Measurements from ENCODE around the gene TMEM60. TPM values are rescaled to one million over a fixed set of nuclear protein-coding genes. Genes with fewer than 3 reads are reported as not detected.

TMEM60 gene
- total RNA-seq, 4 donors from 2014 or later = 3.4 to 15.7 (median 9.5) TPM

- DNase-seq = no peak
- H3K4me3 ChIP-seq = no peak overlapping the region
- no peaks in the 10 kb centered on the region for H3K36me3 ChIP-seq
- in situ Hi-C loops (cut with MboI; ENCODE audit: low pct_ligation_motif_present in 1 of 4, low pct_unique_long_range_greater_than_20kb in 1 of 4, low sequenced_read_pairs in 3 of 4) = no loop called here
- H3K4me1 ChIP-seq = peaks cover 0 to 8% (median 0%) of the 10 kb centered on the region in 4 donors
- TF ChIP-seq EP300 (IDR thresholded peaks at IDR 0.05; ENCODE audit: low read depth) (no peak), POLR2AphosphoS5 (IDR thresholded peaks at IDR 0.05) (no peak), CTCF (IDR thresholded peaks at IDR 0.05) (no peak), POLR2A (IDR thresholded peaks at IDR 0.05) (no peak)
- H3K27me3 ChIP-seq = no peaks in the 10 kb centered on the region
- H3K9me3 ChIP-seq = no peaks in the 10 kb centered on the region
- no peak overlapping the region for H3K27ac ChIP-seq
- WGBS, 2 donors (ENCODE audit: low coverage in 1 of 2) = 63 to 92% methylated on average over 2 to 6 of the region's 6 CpGs
- intact Hi-C loops (cut with DNase I; ENCODE audit: low total_unique reads) = no loop called here
Observed at GRCh38 chr7:77746164-77746823, 51.9 kb downstream of the TMEM60 start.

- H3K4me1 ChIP-seq = peaks cover 0 to 8% (median 0%) of the 10 kb centered on the region in 4 donors
- in situ Hi-C loops (cut with MboI; ENCODE audit: low pct_ligation_motif_present in 1 of 4, low pct_unique_long_range_greater_than_20kb in 1 of 4, low sequenced_read_pairs in 3 of 4) (no loop called here), intact Hi-C loops (cut with DNase I; ENCODE audit: low total_unique reads) (no loop called here)
- H3K36me3 ChIP-seq = no peaks in the 10 kb centered on the region
- no peak for DNase-seq
- H3K27ac ChIP-seq = no peak overlapping the region
- H3K9me3 ChIP-seq = no peaks in the 10 kb centered on the region
- WGBS, 2 donors (ENCODE audit: low coverage in 1 of 2) = 96% methylated on average over 4 of the region's 4 CpGs; no CpG with 5 or more reads in 1 of the 2 donors
- no peak for TF ChIP-seq CTCF (IDR thresholded peaks at IDR 0.05)
- TF ChIP-seq EP300 (IDR thresholded peaks at IDR 0.05; ENCODE audit: low read depth) = no peak
- TF ChIP-seq POLR2AphosphoS5 (IDR thresholded peaks at IDR 0.05) = no peak
- TF ChIP-seq POLR2A (IDR thresholded peaks at IDR 0.05) = no peak
- no peak overlapping the region for H3K4me3 ChIP-seq
- H3K27me3 ChIP-seq = no peaks in the 10 kb centered on the region
Observed at GRCh38 chr7:77745746-77746145, 52.5 kb downstream of the TMEM60 start.

Other genes with a start within 250 kb of the TMEM60 start
- gene RSBN1L, start 102.0 kb downstream of the TMEM60 start, total RNA-seq = 10 to 100 TPM; 13.7 to 26.2 (median 19.8) TPM
- 10 to 100 TPM; 14.5 to 28.6 (median 24.1) TPM for gene PHTF2, start 339 bp upstream of the TMEM60 start, total RNA-seq